ENCODE data around the gene ALKAL2.

ALKAL2 gene

DNA sequence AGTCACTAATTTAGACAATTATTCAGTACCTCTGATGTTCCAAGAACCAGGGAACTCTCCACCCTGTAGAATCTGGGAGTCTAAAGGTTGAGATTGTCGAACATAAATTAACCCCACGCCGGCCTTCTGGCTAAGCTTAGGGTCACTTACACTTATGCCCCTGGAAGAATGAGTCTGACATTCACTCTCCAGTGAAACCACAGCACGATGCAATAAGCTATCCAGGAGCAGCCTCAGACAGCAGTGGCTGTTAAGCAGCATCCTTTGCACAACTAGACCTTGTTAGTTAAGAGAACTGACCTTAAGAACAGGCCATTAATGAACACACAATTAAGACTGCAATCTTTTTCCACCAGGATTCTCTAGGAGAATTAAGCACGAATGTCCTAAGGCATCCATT lies 49.0 kb downstream of the ALKAL2 start:
- TF ChIP-seq, protein P1, sequence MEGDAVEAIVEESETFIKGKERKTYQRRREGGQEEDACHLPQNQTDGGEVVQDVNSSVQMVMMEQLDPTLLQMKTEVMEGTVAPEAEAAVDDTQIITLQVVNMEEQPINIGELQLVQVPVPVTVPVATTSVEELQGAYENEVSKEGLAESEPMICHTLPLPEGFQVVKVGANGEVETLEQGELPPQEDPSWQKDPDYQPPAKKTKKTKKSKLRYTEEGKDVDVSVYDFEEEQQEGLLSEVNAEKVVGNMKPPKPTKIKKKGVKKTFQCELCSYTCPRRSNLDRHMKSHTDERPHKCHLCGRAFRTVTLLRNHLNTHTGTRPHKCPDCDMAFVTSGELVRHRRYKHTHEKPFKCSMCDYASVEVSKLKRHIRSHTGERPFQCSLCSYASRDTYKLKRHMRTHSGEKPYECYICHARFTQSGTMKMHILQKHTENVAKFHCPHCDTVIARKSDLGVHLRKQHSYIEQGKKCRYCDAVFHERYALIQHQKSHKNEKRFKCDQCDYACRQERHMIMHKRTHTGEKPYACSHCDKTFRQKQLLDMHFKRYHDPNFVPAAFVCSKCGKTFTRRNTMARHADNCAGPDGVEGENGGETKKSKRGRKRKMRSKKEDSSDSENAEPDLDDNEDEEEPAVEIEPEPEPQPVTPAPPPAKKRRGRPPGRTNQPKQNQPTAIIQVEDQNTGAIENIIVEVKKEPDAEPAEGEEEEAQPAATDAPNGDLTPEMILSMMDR (IDR thresholded peaks at IDR 0.05; ENCODE audit: low read depth, low read length), result no peak
- DNase-seq (ENCODE audit: extremely low read depth, low read depth), result no peak

DNA sequence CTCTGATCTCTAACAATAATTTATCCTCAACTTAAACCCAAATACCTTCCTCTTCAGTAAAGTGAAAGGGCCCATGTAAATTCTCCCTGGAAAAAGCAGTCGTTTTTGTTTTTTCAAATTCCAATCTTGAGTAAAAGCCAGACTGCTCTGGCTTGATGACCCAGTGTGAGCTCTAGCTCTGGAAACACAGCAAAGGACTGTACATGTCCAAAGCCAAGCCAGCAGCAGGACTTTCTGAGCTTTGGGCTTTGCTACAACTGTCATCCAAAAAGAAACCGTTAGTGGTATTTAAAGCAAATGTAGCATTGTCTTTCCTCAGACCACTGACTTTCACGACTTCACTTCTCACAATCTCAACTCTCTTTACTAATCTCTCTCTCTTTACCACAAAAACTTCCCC lies 49.5 kb downstream of the ALKAL2 start:
- no peak for DNase-seq (ENCODE audit: extremely low read depth, low read depth)
- TF ChIP-seq, protein P1 (IDR thresholded peaks at IDR 0.05; ENCODE audit: low read depth, low read length), result no peak

DNA sequence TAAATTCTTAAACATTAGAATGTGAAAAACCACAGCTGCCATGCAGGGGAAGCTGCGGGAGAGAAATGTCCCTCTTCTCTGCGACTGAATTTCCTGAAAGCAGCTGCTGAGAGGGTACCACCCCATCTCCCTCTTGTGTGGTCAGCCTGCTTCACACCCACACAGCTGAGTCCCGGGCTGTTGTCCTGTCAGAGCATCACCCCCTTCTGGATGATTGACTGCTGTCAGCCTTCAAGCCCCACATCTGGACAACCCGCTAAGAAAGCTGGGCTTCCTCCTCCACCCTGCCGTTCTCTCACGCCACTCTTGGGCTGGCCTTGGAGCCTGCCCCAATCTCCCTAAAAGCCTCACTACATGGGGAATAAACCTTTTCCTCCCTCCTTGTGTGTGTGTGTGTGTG lies 50.0 kb downstream of the ALKAL2 start:
- no peak for DNase-seq (ENCODE audit: extremely low read depth, low read depth)
- TF ChIP-seq, protein P1 (IDR thresholded peaks at IDR 0.05; ENCODE audit: low read depth, low read length), result no peak

DNA sequence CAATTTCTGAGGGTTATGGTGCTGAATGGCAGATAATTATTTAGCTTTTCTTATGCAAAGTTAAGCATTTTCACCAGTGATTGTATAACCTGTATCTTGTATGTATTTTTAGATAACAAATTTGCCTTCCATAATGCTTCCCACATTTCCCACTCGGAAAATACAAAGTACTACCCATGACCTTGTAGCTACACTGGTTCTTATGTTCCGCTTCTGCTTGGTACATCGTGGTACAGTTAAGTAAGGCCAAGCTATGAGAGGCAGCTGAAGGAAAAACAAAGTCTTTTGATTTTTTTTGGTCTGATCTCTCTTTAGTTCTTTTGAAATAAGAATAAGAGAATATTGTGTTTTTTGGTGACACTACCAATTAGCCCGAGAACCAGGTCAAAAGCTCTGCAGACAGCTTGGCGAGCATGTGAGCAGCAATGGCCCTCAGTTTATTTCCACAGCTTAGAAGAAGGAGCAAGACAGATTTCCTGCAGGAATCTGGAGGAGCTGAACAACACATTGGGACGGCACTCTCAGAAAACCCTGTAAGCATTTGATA lies 50.8 kb downstream of the ALKAL2 start:
- TF ChIP-seq, protein P1 (IDR thresholded peaks at IDR 0.05; ENCODE audit: low read depth, low read length), result no peak
- no peak for DNase-seq (ENCODE audit: extremely low read depth, low read depth)

DNA sequence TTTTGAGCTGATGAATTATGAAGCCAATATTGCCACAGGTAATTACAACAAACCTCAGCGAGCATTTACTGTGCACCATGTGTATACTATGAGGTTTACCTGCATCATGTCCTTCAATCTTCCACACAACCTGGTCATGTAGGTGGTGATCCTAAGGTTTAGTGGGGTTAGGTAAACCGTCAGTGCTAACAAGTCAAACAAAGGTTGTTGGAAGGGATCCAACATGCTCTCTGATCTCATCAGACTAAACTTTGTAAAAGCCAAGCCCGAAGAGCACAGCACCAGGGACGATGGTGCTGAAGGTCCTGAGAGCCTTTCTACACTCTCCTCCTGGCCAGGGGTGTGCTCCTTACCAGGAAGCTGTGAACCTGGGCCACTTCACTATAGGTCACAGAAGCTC lies 53.5 kb downstream of the ALKAL2 start:
- DNase-seq (ENCODE audit: extremely low read depth, low read depth), result no peak
- TF ChIP-seq, protein P1 (IDR thresholded peaks at IDR 0.05; ENCODE audit: low read depth, low read length), result no peak

DNA sequence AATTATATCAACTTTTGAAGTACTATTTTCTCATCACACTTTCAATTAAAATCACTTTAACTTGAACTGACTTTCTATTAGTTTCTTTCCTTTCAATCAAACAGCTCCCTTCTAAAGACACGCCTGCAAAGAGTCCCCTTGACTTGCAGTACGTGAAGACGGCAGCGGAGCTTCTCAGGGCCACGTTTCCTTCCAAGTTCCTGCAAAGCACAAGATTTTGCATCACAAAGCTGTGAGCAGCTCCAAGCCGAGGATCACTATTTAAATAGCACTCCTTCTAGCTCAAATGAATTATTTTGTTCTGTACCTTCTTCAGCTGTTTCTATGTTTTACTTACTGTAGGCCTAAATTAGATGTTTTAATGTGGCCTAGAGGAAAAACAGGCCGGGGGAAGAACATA lies 54.9 kb downstream of the ALKAL2 start:
- TF ChIP-seq, protein P1 (IDR thresholded peaks at IDR 0.05; ENCODE audit: low read depth, low read length), result no peak

DNA sequence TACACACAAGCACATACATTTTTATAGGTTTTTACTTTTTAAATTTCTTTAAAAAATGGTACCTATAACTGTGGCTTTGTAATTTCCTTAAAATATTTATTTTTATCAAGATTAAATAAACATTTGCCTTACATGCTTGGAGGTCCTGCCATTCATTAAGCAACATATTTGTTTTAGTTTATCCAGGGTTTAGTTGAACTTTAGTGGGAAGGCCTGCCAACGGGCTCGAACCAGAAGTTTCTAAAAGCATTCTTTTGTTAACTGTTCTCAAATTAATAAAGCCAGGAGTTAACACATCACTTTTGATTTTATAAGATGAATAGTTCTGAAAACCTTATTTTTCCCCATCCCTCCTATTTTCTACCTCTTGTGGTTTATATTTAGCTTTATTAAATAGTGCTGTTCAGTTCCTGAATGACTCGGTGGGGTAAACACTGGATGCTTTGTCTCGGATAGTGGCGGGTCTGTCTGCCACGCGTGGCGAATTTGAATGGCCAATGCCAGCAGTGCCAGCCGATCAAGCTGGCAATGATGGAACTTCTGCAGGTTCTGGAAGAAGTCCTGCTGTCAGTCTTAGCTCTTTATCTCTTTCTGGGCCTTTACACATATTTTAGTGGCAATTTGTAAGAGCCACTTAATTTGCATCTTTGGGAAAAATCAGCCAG lies 56.2 kb downstream of the ALKAL2 start:
- no peak for DNase-seq (ENCODE audit: extremely low read depth, low read depth)
- TF ChIP-seq, protein P1 (IDR thresholded peaks at IDR 0.05; ENCODE audit: low read depth, low read length), result no peak

More for the DNA sequence above, 54.9 kb downstream of the ALKAL2 start:
- no peak for DNase-seq (ENCODE audit: extremely low read depth, low read depth)
